PC-3 (cell line): ENCODE measurements around the gene ADORA1. TPM values are rescaled to one million over a fixed set of nuclear protein-coding genes. Genes with fewer than 3 reads are reported as not detected.

Experiments
- ATAC-seq: fragments of 200-7000 bp; cut with Tn5 transposase; 2 replicates; pipeline ENCODE4 v1.9.1; 2020; ENCODE audit warnings: mild to moderate bottlenecking, moderate library complexity
- BruUV-seq: library from RNA; stranded (reverse); fragments of 400-500 nt; replicated peaks from 2 replicates; lab custom pipeline; 2021; lab: Mats Ljungman, UMichigan
- CTCF ChIA-PET: fragments of 300-600 bp; sonication (Branson Sonifier 250); formaldehyde crosslinking; loops from one replicate; lab custom pipeline; 2022; ENCODE audit warnings: antibody characterized with exemption; lab: Charles Lee
- POLR2A ChIA-PET: fragments of 300-600 bp; sonication (Branson Sonifier 250); formaldehyde crosslinking; loops from one replicate; lab custom pipeline; 2022; ENCODE audit warnings: antibody characterized with exemption; ENCODE audit not compliant: unreplicated experiment; lab: Charles Lee
- DNase-seq: peaks from one replicate; pipeline ENCODE4 v3.0.0-alpha.2; 2015
- H2AFZ ChIP-seq: fragments of 300-600 bp; sonication (generic); 2 replicates; pipeline ENCODE4 v1.6.0; 2016; ENCODE audit warnings: antibody characterized with exemption, low read length
- H3F3A ChIP-seq: fragments of 300-600 bp; sonication (generic); one replicate; pipeline ENCODE4 v1.6.0; 2017; ENCODE audit warnings: antibody characterized with exemption, low read length, control low read depth, mild to moderate bottlenecking; ENCODE audit not compliant: unreplicated experiment
- H3K27ac ChIP-seq: fragments of 300-600 bp; sonication (generic); 2 replicates; pipeline ENCODE4 v1.5.1; 2016; ENCODE audit warnings: mild to moderate bottlenecking, low read length
- H3K27me3 ChIP-seq: fragments of 300-600 bp; sonication (generic); 2 replicates; pipeline ENCODE4 v1.6.1; 2016; ENCODE audit warnings: low read length, mixed read lengths
- H3K36me3 ChIP-seq: fragments of 300-600 bp; sonication (generic); 2 replicates; pipeline ENCODE4 v1.6.1; 2016; ENCODE audit warnings: low read depth, mixed run types, low read length, mixed read lengths
- H3K4me1 ChIP-seq: fragments of 300-600 bp; sonication (generic); 2 replicates; pipeline ENCODE4 v1.5.1; 2016; ENCODE audit warnings: low read length; ENCODE audit not compliant: insufficient read depth
- H3K4me2 ChIP-seq: fragments of 300-600 bp; sonication (generic); 2 replicates; pipeline ENCODE4 v1.6.0; 2016; ENCODE audit warnings: low read length
- H3K4me3 ChIP-seq: fragments of 300-600 bp; sonication (generic); 2 replicates; pipeline ENCODE4 v1.5.1; 2016; ENCODE audit warnings: mild to moderate bottlenecking, low read length, mixed read lengths
- H3K79me2 ChIP-seq: fragments of 300-600 bp; sonication (generic); 2 replicates; pipeline ENCODE4 v1.6.1; 2017; ENCODE audit warnings: low read length, mixed read lengths
- H3K9ac ChIP-seq: fragments of 300-600 bp; sonication (generic); 2 replicates; pipeline ENCODE4 v1.6.0; 2016; ENCODE audit warnings: mild to moderate bottlenecking, low read length
- H3K9me2 ChIP-seq: fragments of 300-600 bp; sonication (generic); replicated peaks from 2 replicates; pipeline ENCODE4 v1.6.1; 2016; ENCODE audit warnings: mixed run types, low read length, mixed read lengths
- H3K9me3 ChIP-seq: fragments of 300-600 bp; sonication (generic); 2 replicates; pipeline ENCODE4 v1.6.1; 2016; ENCODE audit warnings: low read length, mixed read lengths
- H4K20me1 ChIP-seq: fragments of 300-600 bp; sonication (generic); 2 replicates; pipeline ENCODE4 v1.6.1; 2016; ENCODE audit warnings: low read length, mixed read lengths
- EZH2 ChIP-seq: fragments of 300-600 bp; sonication (generic); IDR thresholded peaks from one replicate; pipeline ENCODE4 v1.6.1; 2017; ENCODE audit warnings: antibody characterized with exemption, mild to moderate bottlenecking, low read length; ENCODE audit not compliant: unreplicated experiment
- EZH2phosphoT487 ChIP-seq: fragments of 300-600 bp; sonication (generic); IDR thresholded peaks from 2 replicates; pipeline ENCODE4 v1.6.1; 2018; ENCODE audit warnings: mild to moderate bottlenecking, antibody characterized with exemption, low read length, borderline replicate concordance
- intact Hi-C: fragments of 100-400 bp; cut with micrococcal nuclease; formaldehyde crosslinking; loops from 2 replicates; pipeline ENCODE4 v1.9.0; 2023
- total RNA-seq: library from RNA; depleted of rRNA; stranded (reverse); fragments of >200 nt; gene quantifications from 2 replicates; pipeline ENCODE4 v1.2.3, GENCODE V29; 2014
- TF ChIP-seq, protein P1 (sequence below): fragments of 300-600 bp; sonication (generic); conservative IDR thresholded peaks from 2 replicates; pipeline ENCODE4 v1.5.1; 2017; ENCODE audit warnings: antibody characterized with exemption, low read depth, mild to moderate bottlenecking, low read length

Gene ADORA1
- total RNA-seq, 1 experiment from 2014 or later = 1.4 TPM

DNA sequence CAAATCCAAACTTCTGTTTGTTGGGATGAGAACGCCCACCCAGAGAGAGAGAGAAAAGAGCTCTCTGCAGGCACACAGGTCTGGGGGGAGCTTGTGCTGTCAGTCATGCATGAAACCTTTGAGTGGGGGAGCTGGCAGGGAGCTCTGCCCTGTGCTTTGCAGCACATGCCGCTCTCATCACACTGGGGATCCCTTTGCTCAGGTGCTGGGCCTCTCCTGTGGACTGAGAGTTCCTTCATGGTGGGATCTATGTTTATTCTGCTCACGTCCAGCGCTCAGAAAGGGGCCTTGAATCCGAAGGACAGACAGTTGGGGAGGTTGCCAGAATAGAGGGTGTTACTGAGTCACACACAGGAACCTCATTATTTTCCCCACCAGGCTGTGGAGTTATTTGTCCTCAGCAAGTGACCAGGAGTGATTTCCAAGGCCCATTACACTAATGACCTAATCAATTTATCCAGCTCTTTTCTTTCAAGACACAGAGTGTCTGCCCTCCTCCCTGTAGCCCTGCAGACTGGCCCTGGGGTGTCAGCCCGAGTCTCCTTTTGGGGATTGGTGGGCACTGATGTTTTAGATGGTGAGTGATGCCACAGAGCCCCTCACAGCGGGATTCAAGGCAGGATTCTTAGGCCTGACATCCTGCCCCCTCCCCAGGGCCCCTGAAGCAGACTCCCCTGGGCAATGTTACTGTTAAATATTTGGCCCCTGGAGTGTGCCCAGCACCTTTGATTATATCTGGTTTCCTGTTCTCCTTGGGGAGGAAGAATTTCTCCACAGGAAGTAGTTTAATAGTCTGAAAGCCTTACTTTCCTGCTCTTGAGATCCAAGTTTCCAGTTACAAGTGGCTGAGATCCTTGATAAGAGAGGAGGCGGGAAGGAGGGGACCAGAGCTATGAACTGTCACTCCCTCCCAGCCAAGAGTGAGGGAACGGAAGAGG is 25.8 kb downstream of the ADORA1 start:
- peaks cover 4% of the 10 kb centered on the region for H3F3A ChIP-seq
- no peaks in the 10 kb centered on the region for H3K27me3 ChIP-seq
- H3K9me2 ChIP-seq = no peaks in the 10 kb centered on the region
- H3K79me2 ChIP-seq = no peaks in the 10 kb centered on the region
- BruUV-seq = no TSS peak
- no peak overlapping the region for H3K9ac ChIP-seq
- H3K4me3 ChIP-seq = no peak overlapping the region
- H3K4me1 ChIP-seq = peaks cover 42% of the 10 kb centered on the region
- H4K20me1 ChIP-seq = no peaks in the 10 kb centered on the region
- DNase-seq = no peak
- TF ChIP-seq, protein P1, sequence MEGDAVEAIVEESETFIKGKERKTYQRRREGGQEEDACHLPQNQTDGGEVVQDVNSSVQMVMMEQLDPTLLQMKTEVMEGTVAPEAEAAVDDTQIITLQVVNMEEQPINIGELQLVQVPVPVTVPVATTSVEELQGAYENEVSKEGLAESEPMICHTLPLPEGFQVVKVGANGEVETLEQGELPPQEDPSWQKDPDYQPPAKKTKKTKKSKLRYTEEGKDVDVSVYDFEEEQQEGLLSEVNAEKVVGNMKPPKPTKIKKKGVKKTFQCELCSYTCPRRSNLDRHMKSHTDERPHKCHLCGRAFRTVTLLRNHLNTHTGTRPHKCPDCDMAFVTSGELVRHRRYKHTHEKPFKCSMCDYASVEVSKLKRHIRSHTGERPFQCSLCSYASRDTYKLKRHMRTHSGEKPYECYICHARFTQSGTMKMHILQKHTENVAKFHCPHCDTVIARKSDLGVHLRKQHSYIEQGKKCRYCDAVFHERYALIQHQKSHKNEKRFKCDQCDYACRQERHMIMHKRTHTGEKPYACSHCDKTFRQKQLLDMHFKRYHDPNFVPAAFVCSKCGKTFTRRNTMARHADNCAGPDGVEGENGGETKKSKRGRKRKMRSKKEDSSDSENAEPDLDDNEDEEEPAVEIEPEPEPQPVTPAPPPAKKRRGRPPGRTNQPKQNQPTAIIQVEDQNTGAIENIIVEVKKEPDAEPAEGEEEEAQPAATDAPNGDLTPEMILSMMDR = no peak
- TF ChIP-seq EZH2 (no peak), EZH2phosphoT487 (no peak)
- H3K27ac ChIP-seq = peak overlapping the region; percentile 64
- H3K9me3 ChIP-seq = peaks cover 5% of the 10 kb centered on the region; the same call in 1 of the 2 replicates
- ChIA-PET POLR2A (interaction anchor here (0.6 kb wide), 1 partner anchor 116 kb away, joined by 4 read pairs; no protein-coding TSS in a partner anchor), CTCF (interaction anchor here (0.5 kb wide), 1 partner anchor 114 kb away, joined by 4 read pairs; no protein-coding TSS in a partner anchor)
- H2AFZ ChIP-seq = peak overlapping the region; percentile 48
- intact Hi-C loops = no loop called here
- peak; percentile 21; the same call in 1 of the 2 replicates for ATAC-seq
- peak overlapping the region; percentile 52 for H3K4me2 ChIP-seq
- no peaks in the 10 kb centered on the region for H3K36me3 ChIP-seq

DNA sequence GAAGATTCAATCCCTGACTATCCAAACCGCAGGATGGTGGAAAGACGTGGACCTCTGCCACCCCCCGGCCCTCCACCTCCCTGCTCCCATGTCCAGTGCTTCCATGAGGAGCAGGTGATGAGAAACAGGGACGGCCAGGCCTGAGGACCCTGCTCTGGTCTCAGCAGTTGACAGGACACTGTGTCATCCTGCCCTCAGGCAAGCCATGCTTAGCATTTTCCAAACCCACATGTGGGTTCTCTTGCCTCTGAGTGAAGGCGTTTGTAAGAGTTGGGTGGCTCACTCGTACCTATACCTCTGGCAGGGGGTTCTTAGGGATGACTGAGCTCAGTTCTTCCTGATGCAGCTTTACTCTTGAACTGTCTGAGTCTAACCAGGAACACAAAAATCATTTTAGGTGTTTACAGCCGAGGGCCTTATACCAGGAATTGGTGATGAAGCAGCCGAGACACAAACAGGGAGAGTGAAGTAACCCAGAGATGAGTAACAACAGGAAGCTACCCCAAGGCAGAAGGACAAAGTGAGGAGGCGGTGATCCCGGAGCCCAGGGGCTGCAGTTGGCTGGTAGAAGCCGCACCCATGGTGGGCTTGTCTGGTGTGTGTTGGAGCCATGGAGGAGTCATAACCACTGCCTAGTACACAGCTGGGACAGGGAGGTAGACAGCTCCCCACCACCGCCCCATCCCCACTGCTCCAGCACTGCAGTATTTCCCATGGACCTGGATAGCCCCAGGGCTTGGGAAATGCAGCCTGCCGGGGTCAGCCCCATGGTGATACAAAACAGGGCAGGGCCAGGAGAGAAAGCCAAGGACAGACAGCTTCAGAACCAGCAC is 26.7 kb downstream of the ADORA1 start:
- Histone ChIP-seq H3K4me1 (peaks cover 42% of the 10 kb centered on the region), H3K4me3 (peak overlapping the region; percentile 35; the same call in 1 of the 2 replicates), H3K27ac (peak overlapping the region; percentile 64), H2AFZ (peak overlapping the region; percentile 48), H3K4me2 (peak overlapping the region; percentile 52), H3F3A (peaks cover 4% of the 10 kb centered on the region), H4K20me1 (no peaks in the 10 kb centered on the region), H3K9me3 (peaks cover 11% of the 10 kb centered on the region; the same call in 1 of the 2 replicates), H3K36me3 (no peaks in the 10 kb centered on the region), H3K9ac (no peak overlapping the region), H3K9me2 (no peaks in the 10 kb centered on the region), H3K27me3 (no peaks in the 10 kb centered on the region), H3K79me2 (no peaks in the 10 kb centered on the region)
- ChIA-PET POLR2A (no interaction called here), CTCF (interaction anchor here (0.5 kb wide), 1 partner anchor 61 kb away, joined by 3 read pairs; no protein-coding TSS in a partner anchor)
- no TSS peak for BruUV-seq
- ATAC-seq (peak; percentile 33), DNase-seq (peak; percentile 81)
- intact Hi-C loops = no loop called here
- no peak for TF ChIP-seq EZH2phosphoT487
- TF ChIP-seq, protein P1 = no peak
- no peak for TF ChIP-seq EZH2
